ENCODE data around the gene VPS13A.
"Not testable (repeated sequence)": the region's sequence is repeated elsewhere in the genome, so short reads cannot be mapped to it uniquely, and the experiment has no call there.

Gene VPS13A

GRCh38 chr9:77257275-77257674 lies 79.9 kb downstream of the VPS13A start:
- Histone ChIP-seq H3K36me3 (replicated peaks) (no peaks in the 10 kb centered on the region), H3K27me3 (replicated peaks) (no peaks in the 10 kb centered on the region), H3K27ac (no peak overlapping the region), H3K4me3 (ENCODE audit: low read depth, low read length) (no peak overlapping the region)
- in situ Hi-C loops (cut with HindIII; ENCODE audit: low pct_ligation_motif_present, low sequenced_read_pairs), result no loop called here
- DNase-seq, result no peak
- no peak for TF ChIP-seq CTCF (IDR thresholded peaks at IDR 0.05; ENCODE audit: low read depth, low read length, missing control alignments)

GRCh38 chr9:77261605-77262004 lies 84.3 kb downstream of the VPS13A start:
- no peak for DNase-seq
- no peaks in the 10 kb centered on the region for H3K27me3 ChIP-seq (replicated peaks)
- no peak for TF ChIP-seq CTCF (IDR thresholded peaks at IDR 0.05; ENCODE audit: low read depth, low read length, missing control alignments)
- no peaks in the 10 kb centered on the region for H3K36me3 ChIP-seq (replicated peaks)
- no peak overlapping the region for H3K4me3 ChIP-seq (ENCODE audit: low read depth, low read length)
- H3K27ac ChIP-seq, result no peak overlapping the region
- in situ Hi-C loops (cut with HindIII; ENCODE audit: low pct_ligation_motif_present, low sequenced_read_pairs), result no loop called here

GRCh38 chr9:77267762-77268161 lies 90.4 kb downstream of the VPS13A start:
- H3K27ac ChIP-seq; H3K36me3 ChIP-seq (replicated peaks); H3K27me3 ChIP-seq (replicated peaks); in situ Hi-C loops (cut with HindIII; ENCODE audit: low pct_ligation_motif_present, low sequenced_read_pairs); H3K4me3 ChIP-seq (ENCODE audit: low read depth, low read length); DNase-seq: not testable (repeated sequence)

- DNase-seq, result no peak
- TF ChIP-seq CTCF (IDR thresholded peaks at IDR 0.05; ENCODE audit: low read depth, low read length, missing control alignments), result no peak
- no peak overlapping the region for H3K4me3 ChIP-seq (ENCODE audit: low read depth, low read length)
- H3K36me3 ChIP-seq (replicated peaks), result no peaks in the 10 kb centered on the region
- in situ Hi-C loops (cut with HindIII; ENCODE audit: low pct_ligation_motif_present, low sequenced_read_pairs), result no loop called here
- H3K27ac ChIP-seq, result no peak overlapping the region
- H3K27me3 ChIP-seq (replicated peaks), result no peaks in the 10 kb centered on the region
Measured at GRCh38 chr9:77271023-77271690, 93.8 kb downstream of the VPS13A start.

- H3K4me3 ChIP-seq (ENCODE audit: low read depth, low read length), result no peak overlapping the region
- no peak for DNase-seq
- in situ Hi-C loops (cut with HindIII; ENCODE audit: low pct_ligation_motif_present, low sequenced_read_pairs), result no loop called here
- no peak overlapping the region for H3K27ac ChIP-seq
- H3K36me3 ChIP-seq (replicated peaks), result no peaks in the 10 kb centered on the region
- no peaks in the 10 kb centered on the region for H3K27me3 ChIP-seq (replicated peaks)
- no peak for TF ChIP-seq CTCF (IDR thresholded peaks at IDR 0.05; ENCODE audit: low read depth, low read length, missing control alignments)
Measured at GRCh38 chr9:77276799-77277198, 99.5 kb downstream of the VPS13A start.

- in situ Hi-C loops (cut with HindIII; ENCODE audit: low pct_ligation_motif_present, low sequenced_read_pairs), result no loop called here
Measured at GRCh38 chr9:77277719-77278118, 100.4 kb downstream of the VPS13A start.

More at GRCh38 chr9:77277719-77278118, 100.4 kb downstream of the VPS13A start:
- DNase-seq, result no peak
- no peaks in the 10 kb centered on the region for H3K27me3 ChIP-seq (replicated peaks)
- H3K4me3 ChIP-seq (ENCODE audit: low read depth, low read length), result no peak overlapping the region
- no peak for TF ChIP-seq CTCF (IDR thresholded peaks at IDR 0.05; ENCODE audit: low read depth, low read length, missing control alignments)
- H3K36me3 ChIP-seq (replicated peaks), result no peaks in the 10 kb centered on the region
- H3K27ac ChIP-seq, result no peak overlapping the region

All from brain microvascular endothelial cell (primary cell).